HepG2 (cell line): ENCODE data around the gene SRRM2. TPM values are rescaled to one million over a fixed set of nuclear protein-coding genes. Genes with fewer than 3 reads are reported as not detected.

Experiments used
- ARNTL ChIP-seq: sonication (generic); formaldehyde crosslinking; IDR thresholded peaks from 2 replicates; pipeline ENCODE4 v1.4.0; 2020; ENCODE audit warnings: mild to moderate bottlenecking, missing genetic modification reagents
- KDM2A ChIP-seq: sonication (generic); formaldehyde crosslinking; IDR thresholded peaks from 2 replicates; pipeline ENCODE4 v1.4.0; 2020; ENCODE audit warnings: low read depth, missing genetic modification reagents, borderline replicate concordance
- KLF16 ChIP-seq, 2 experiments: sonication (generic) in 1 of 2; formaldehyde crosslinking in 1 of 2; IDR thresholded peaks; 2 replicates each; pipeline versions ENCODE4 v1.6.1 to v1.8.0; 2016 to 2023; ENCODE audit warnings: missing genetic modification reagents in 2 of 2, missing compliant biosample characterization in 1 of 2
- PCBP1 ChIP-seq: fragments of 200-400 bp; formaldehyde crosslinking; IDR thresholded peaks from 2 replicates; pipeline ENCODE4 v1.6.1; 2017; ENCODE audit warnings: mild to moderate bottlenecking, low read depth, low read length, borderline replicate concordance
- ZFP36 ChIP-seq: fragments of 150-350 bp; IDR thresholded peaks from 2 replicates; pipeline ENCODE4 v1.6.1; 2018; ENCODE audit warnings: borderline replicate concordance, low read length, low read depth; ENCODE audit not compliant: partially characterized antibody
- ZNF136 ChIP-seq: sonication (generic); formaldehyde crosslinking; IDR thresholded peaks from 2 replicates; pipeline ENCODE4 v1.8.1; 2022; ENCODE audit warnings: low read depth, mild to moderate bottlenecking, moderate library complexity, missing genetic modification reagents
- ZNF234 ChIP-seq: sonication (generic); formaldehyde crosslinking; conservative IDR thresholded peaks from 2 replicates; pipeline ENCODE4 v1.5.1; 2020; ENCODE audit warnings: mild to moderate bottlenecking, missing genetic modification reagents
- ZNF326 ChIP-seq: sonication (generic); formaldehyde crosslinking; IDR thresholded peaks from 2 replicates; pipeline ENCODE4 v1.4.0; 2020; ENCODE audit warnings: missing genetic modification reagents, borderline replicate concordance
- ZNF383 ChIP-seq: sonication (generic); formaldehyde crosslinking; IDR thresholded peaks from 2 replicates; pipeline ENCODE4 v1.4.0; 2020; ENCODE audit warnings: missing genetic modification reagents, mild to moderate bottlenecking, borderline replicate concordance
- ZNF501 ChIP-seq: sonication (generic); formaldehyde crosslinking; IDR thresholded peaks from 2 replicates; pipeline ENCODE4 v1.5.1; 2020; ENCODE audit warnings: mild to moderate bottlenecking, moderate library complexity, missing genetic modification reagents
- ZNF547 ChIP-seq: sonication (generic); formaldehyde crosslinking; IDR thresholded peaks from 2 replicates; pipeline ENCODE4 v1.5.1; 2020; ENCODE audit warnings: mild to moderate bottlenecking, missing genetic modification reagents
- ZNF577 ChIP-seq: sonication (generic); formaldehyde crosslinking; IDR thresholded peaks from 2 replicates; pipeline ENCODE4 v1.4.0; 2020; ENCODE audit warnings: mild to moderate bottlenecking, low read depth, missing genetic modification reagents, borderline replicate concordance
- ZNF749 ChIP-seq: sonication (generic); formaldehyde crosslinking; IDR thresholded peaks from 2 replicates; pipeline ENCODE4 v1.8.0; 2022; ENCODE audit warnings: mild to moderate bottlenecking, missing genetic modification reagents, moderate library complexity, borderline replicate concordance
- ZSCAN22 ChIP-seq: sonication (generic); formaldehyde crosslinking; IDR thresholded peaks from 2 replicates; pipeline ENCODE4 v1.4.0; 2020; ENCODE audit warnings: mild to moderate bottlenecking, missing genetic modification reagents
- polyA plus RNA-seq, 8 experiments: library from polyadenylated mRNA; depleted of rRNA in 3 of 8; stranded (reverse) in 7 of 8; unstranded in 1 of 8; fragments of >200 nt; fragmentation: Illumina TruSeq in 4 of 8; extraction: Trizol in 4 of 8; gene quantifications; 2 replicates each; pipeline versions ENCODE4 v1.2.1 to v1.2.3, GENCODE V29; 2011 to 2016; ENCODE audit warnings: low read depth in 4 of 8, missing spikeins in 1 of 8, mixed read lengths in 1 of 8; ENCODE audit not compliant: insufficient read depth in 1 of 8
- total RNA-seq, 5 experiments: library from RNA; depleted of rRNA; stranded (reverse); fragments of >200 nt; fragmentation: Illumina TruSeq; extraction: Trizol; gene quantifications; 2 replicates each; pipeline ENCODE4 v1.2.3, GENCODE V29; 2016; ENCODE audit warnings: low read depth in 1 of 5
- TF ChIP-seq, protein P1 (sequence below): sonication (generic); formaldehyde crosslinking; conservative IDR thresholded peaks from 2 replicates; pipeline ENCODE4 v1.4.0; 2020; ENCODE audit warnings: missing genetic modification reagents
- TF ChIP-seq, protein P2 (sequence below): sonication (generic); formaldehyde crosslinking; conservative IDR thresholded peaks from 2 replicates; pipeline ENCODE4 v1.8.1; 2023; ENCODE audit warnings: missing genetic modification reagents
- TF ChIP-seq, protein P3 (sequence below): sonication (generic); formaldehyde crosslinking; IDR thresholded peaks from 2 replicates; pipeline ENCODE4 v1.5.0; 2020; ENCODE audit warnings: mild to moderate bottlenecking, missing genetic modification reagents, moderate library complexity
- TF ChIP-seq, protein P4 (sequence below): sonication (generic); formaldehyde crosslinking; IDR thresholded peaks from 2 replicates; pipeline ENCODE4 v1.5.0; 2020; ENCODE audit warnings: missing genetic modification reagents, mild to moderate bottlenecking, borderline replicate concordance
- TF ChIP-seq, protein P5 (sequence below): IDR thresholded peaks from 2 replicates; pipeline ENCODE4 v1.6.1; 2018; ENCODE audit warnings: missing genetic modification reagents
- TF ChIP-seq, protein P6 (sequence below): sonication (generic); formaldehyde crosslinking; conservative IDR thresholded peaks from 2 replicates; pipeline ENCODE4 v1.4.0; 2020; ENCODE audit warnings: missing genetic modification reagents

SRRM2 gene
- total and polyA plus RNA-seq, 2 of the 13 experiments (the other 11 are each of a cell fraction or from before 2014, with no cell fraction given), result 50.4 to 112 TPM

DNA sequence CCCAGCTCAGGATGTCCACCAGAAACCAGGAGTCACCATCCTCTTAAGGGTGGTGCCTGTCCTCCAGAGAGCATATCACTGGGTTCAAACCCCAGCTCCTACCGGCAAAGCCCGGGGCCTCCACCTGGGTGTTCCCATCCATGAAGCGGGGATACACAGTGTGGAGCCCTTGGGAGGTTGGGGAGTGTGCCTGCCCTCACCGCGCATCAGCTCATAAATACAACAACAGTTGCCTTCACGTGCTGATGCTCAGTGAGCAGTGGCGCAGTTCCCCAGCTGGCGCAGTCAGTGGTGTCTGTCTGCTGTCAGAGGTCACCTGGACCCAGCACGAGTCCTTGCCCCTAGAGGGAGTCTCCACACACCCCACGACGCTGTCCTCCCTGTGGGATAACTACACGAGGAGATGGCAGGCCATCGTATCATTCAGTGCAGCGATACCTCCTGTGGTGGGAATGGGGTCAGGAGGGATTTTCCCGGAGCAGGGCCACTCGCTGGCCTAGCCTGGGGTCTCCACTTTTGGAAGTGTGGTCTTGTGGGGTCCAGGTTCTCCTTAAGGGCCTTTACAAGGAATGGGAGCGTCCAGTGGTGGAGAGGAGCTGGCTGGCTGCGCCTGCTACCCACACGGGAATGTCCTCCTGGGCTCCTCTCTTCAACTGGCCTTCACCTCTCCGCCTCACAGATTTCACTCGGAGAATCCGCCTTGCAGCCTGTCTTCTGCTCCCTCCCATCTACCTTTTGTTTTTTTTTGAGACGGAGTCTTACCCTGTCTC lies 26.9 kb downstream of the SRRM2 start (continued):
- TF ChIP-seq ZSCAN22 (no peak), ZNF577 (CRISPR knock-in tag) (no peak), ARNTL (CRISPR knock-in tag) (no peak), KDM2A (CRISPR knock-in tag) (peak; percentile 26; the same call in 1 of the 2 replicates), ZNF547 (CRISPR knock-in tag) (no peak), ZFP36 (no peak), ZNF234 (CRISPR knock-in tag) (no peak), ZNF749 (CRISPR knock-in tag) (no peak), ZNF136 (CRISPR knock-in tag) (no peak), ZNF383 (no peak), PCBP1 (no peak), ZNF501 (no peak), ZNF326 (CRISPR knock-in tag) (peak; percentile 85; the same call in 1 of the 2 replicates), KLF16 (CRISPR knock-in tag; IDR thresholded peaks at IDR 0.05) (no peak)
- TF ChIP-seq, protein P1, sequence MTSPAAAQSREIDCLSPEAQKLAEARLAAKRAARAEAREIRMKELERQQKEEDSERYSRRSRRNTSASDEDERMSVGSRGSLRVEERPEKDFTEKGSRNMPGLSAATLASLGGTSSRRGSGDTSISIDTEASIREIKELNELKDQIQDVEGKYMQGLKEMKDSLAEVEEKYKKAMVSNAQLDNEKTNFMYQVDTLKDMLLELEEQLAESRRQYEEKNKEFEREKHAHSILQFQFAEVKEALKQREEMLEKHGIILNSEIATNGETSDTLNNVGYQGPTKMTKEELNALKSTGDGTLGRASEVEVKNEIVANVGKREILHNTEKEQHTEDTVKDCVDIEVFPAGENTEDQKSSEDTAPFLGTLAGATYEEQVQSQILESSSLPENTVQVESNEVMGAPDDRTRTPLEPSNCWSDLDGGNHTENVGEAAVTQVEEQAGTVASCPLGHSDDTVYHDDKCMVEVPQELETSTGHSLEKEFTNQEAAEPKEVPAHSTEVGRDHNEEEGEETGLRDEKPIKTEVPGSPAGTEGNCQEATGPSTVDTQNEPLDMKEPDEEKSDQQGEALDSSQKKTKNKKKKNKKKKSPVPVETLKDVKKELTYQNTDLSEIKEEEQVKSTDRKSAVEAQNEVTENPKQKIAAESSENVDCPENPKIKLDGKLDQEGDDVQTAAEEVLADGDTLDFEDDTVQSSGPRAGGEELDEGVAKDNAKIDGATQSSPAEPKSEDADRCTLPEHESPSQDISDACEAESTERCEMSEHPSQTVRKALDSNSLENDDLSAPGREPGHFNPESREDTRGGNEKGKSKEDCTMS, result no peak
- TF ChIP-seq, protein P2, sequence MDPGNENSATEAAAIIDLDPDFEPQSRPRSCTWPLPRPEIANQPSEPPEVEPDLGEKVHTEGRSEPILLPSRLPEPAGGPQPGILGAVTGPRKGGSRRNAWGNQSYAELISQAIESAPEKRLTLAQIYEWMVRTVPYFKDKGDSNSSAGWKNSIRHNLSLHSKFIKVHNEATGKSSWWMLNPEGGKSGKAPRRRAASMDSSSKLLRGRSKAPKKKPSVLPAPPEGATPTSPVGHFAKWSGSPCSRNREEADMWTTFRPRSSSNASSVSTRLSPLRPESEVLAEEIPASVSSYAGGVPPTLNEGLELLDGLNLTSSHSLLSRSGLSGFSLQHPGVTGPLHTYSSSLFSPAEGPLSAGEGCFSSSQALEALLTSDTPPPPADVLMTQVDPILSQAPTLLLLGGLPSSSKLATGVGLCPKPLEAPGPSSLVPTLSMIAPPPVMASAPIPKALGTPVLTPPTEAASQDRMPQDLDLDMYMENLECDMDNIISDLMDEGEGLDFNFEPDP (CRISPR knock-in tag), result no peak
- TF ChIP-seq, protein P3, sequence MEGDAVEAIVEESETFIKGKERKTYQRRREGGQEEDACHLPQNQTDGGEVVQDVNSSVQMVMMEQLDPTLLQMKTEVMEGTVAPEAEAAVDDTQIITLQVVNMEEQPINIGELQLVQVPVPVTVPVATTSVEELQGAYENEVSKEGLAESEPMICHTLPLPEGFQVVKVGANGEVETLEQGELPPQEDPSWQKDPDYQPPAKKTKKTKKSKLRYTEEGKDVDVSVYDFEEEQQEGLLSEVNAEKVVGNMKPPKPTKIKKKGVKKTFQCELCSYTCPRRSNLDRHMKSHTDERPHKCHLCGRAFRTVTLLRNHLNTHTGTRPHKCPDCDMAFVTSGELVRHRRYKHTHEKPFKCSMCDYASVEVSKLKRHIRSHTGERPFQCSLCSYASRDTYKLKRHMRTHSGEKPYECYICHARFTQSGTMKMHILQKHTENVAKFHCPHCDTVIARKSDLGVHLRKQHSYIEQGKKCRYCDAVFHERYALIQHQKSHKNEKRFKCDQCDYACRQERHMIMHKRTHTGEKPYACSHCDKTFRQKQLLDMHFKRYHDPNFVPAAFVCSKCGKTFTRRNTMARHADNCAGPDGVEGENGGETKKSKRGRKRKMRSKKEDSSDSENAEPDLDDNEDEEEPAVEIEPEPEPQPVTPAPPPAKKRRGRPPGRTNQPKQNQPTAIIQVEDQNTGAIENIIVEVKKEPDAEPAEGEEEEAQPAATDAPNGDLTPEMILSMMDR (CRISPR knock-in tag), result no peak
- TF ChIP-seq, protein P4, sequence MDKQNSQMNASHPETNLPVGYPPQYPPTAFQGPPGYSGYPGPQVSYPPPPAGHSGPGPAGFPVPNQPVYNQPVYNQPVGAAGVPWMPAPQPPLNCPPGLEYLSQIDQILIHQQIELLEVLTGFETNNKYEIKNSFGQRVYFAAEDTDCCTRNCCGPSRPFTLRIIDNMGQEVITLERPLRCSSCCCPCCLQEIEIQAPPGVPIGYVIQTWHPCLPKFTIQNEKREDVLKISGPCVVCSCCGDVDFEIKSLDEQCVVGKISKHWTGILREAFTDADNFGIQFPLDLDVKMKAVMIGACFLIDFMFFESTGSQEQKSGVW (CRISPR knock-in tag), result no peak
- TF ChIP-seq, protein P5, sequence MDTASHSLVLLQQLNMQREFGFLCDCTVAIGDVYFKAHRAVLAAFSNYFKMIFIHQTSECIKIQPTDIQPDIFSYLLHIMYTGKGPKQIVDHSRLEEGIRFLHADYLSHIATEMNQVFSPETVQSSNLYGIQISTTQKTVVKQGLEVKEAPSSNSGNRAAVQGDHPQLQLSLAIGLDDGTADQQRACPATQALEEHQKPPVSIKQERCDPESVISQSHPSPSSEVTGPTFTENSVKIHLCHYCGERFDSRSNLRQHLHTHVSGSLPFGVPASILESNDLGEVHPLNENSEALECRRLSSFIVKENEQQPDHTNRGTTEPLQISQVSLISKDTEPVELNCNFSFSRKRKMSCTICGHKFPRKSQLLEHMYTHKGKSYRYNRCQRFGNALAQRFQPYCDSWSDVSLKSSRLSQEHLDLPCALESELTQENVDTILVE (CRISPR knock-in tag), result no peak
- TF ChIP-seq, protein P6, sequence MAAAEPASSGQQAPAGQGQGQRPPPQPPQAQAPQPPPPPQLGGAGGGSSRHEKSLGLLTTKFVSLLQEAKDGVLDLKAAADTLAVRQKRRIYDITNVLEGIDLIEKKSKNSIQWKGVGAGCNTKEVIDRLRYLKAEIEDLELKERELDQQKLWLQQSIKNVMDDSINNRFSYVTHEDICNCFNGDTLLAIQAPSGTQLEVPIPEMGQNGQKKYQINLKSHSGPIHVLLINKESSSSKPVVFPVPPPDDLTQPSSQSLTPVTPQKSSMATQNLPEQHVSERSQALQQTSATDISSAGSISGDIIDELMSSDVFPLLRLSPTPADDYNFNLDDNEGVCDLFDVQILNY (CRISPR knock-in tag), result no peak
